HepG2 (cell line): Measurements from ENCODE around the gene PPME1. TPM values are rescaled to one million over a fixed set of nuclear protein-coding genes. Genes with fewer than 3 reads are reported as not detected.

Experiments
- ATF6 ChIP-seq: sonication (generic); formaldehyde crosslinking; conservative IDR thresholded peaks from 2 replicates; pipeline ENCODE4 v1.4.0; 2020; ENCODE audit warnings: missing genetic modification reagents
- ATRX ChIP-seq: sonication (generic); formaldehyde crosslinking; IDR thresholded peaks from 2 replicates; pipeline ENCODE4 v1.4.0; 2020; ENCODE audit warnings: missing genetic modification reagents, borderline replicate concordance
- BHLHE40 ChIP-seq: IDR thresholded peaks from 2 replicates; pipeline ENCODE4 v1.6.1; 2011; ENCODE audit warnings: low read length, improper control_type of control experiment
- DMAP1 ChIP-seq: IDR thresholded peaks from 2 replicates; pipeline ENCODE4 v1.6.1; 2016
- EHMT2 ChIP-seq: fragments of 200-600 bp; sonication (generic); IDR thresholded peaks from 2 replicates; pipeline ENCODE4 v1.7.0; 2017; ENCODE audit warnings: antibody characterized with exemption, low read depth, low read length, borderline replicate concordance
- GMEB2 ChIP-seq: IDR thresholded peaks from 2 replicates; pipeline ENCODE4 v1.6.1; 2016; ENCODE audit warnings: missing biosample characterization, missing genetic modification reagents, low read depth
- KDM3A ChIP-seq: IDR thresholded peaks from 2 replicates; pipeline ENCODE4 v1.6.1; 2018; ENCODE audit warnings: low read depth, missing compliant biosample characterization
- KLF9 ChIP-seq: IDR thresholded peaks from 2 replicates; pipeline ENCODE4 v1.6.1; 2016; ENCODE audit warnings: low read depth
- MAX ChIP-seq: IDR thresholded peaks from 2 replicates; pipeline ENCODE4 v1.6.1; 2012; ENCODE audit warnings: inconsistent platforms
- PAX8 ChIP-seq: sonication (generic); formaldehyde crosslinking; IDR thresholded peaks from 2 replicates; pipeline ENCODE4 v1.8.0; 2022; ENCODE audit warnings: mild to moderate bottlenecking, missing genetic modification reagents, borderline replicate concordance
- PCBP1 ChIP-seq: fragments of 200-400 bp; formaldehyde crosslinking; IDR thresholded peaks from 2 replicates; pipeline ENCODE4 v1.6.1; 2017; ENCODE audit warnings: mild to moderate bottlenecking, low read depth, low read length, borderline replicate concordance
- THAP8 ChIP-seq: sonication (generic); formaldehyde crosslinking; IDR thresholded peaks from 2 replicates; pipeline ENCODE4 v1.5.1; 2020; ENCODE audit warnings: missing genetic modification reagents, mild to moderate bottlenecking, borderline replicate concordance
- ZBTB7B ChIP-seq: sonication (generic); formaldehyde crosslinking; IDR thresholded peaks from 2 replicates; pipeline ENCODE4 v1.4.0; 2020; ENCODE audit warnings: missing genetic modification reagents
- ZFP90 ChIP-seq: sonication (generic); formaldehyde crosslinking; IDR thresholded peaks from 2 replicates; pipeline ENCODE4 v1.8.0; 2022; ENCODE audit warnings: missing genetic modification reagents, mild to moderate bottlenecking, inconsistent platforms, borderline replicate concordance
- ZNF367 ChIP-seq: sonication (generic); formaldehyde crosslinking; IDR thresholded peaks from 2 replicates; pipeline ENCODE4 v1.4.0; 2020; ENCODE audit warnings: missing genetic modification reagents, borderline replicate concordance
- ZNF572 ChIP-seq: sonication (generic); formaldehyde crosslinking; IDR thresholded peaks from 2 replicates; pipeline ENCODE4 v1.5.1; 2020; ENCODE audit warnings: mild to moderate bottlenecking, missing genetic modification reagents
- ZNF574 ChIP-seq: sonication (generic); formaldehyde crosslinking; IDR thresholded peaks from 2 replicates; pipeline ENCODE4 v1.4.0; 2020; ENCODE audit warnings: missing genetic modification reagents
- polyA plus RNA-seq, 8 experiments: library from polyadenylated mRNA; depleted of rRNA in 3 of 8; stranded (reverse) in 7 of 8; unstranded in 1 of 8; fragments of >200 nt; fragmentation: Illumina TruSeq in 4 of 8; extraction: Trizol in 4 of 8; gene quantifications; 2 replicates each; pipeline versions ENCODE4 v1.2.1 to v1.2.3, GENCODE V29; 2011 to 2016; ENCODE audit warnings: low read depth in 4 of 8, missing spikeins in 1 of 8, mixed read lengths in 1 of 8; ENCODE audit not compliant: insufficient read depth in 1 of 8
- total RNA-seq, 5 experiments: library from RNA; depleted of rRNA; stranded (reverse); fragments of >200 nt; fragmentation: Illumina TruSeq; extraction: Trizol; gene quantifications; 2 replicates each; pipeline ENCODE4 v1.2.3, GENCODE V29; 2016; ENCODE audit warnings: low read depth in 1 of 5

PPME1 gene
- total and polyA plus RNA-seq, 2 of the 13 experiments (the other 11 are each of a cell fraction or from before 2014, with no cell fraction given): 31.3 to 56.0 TPM

GRCh38 chr11:74170694-74171629, at the start of gene PPME1, which contains the start of gene C2CD3 (continued):
- TF ChIP-seq ZNF574 (CRISPR knock-in tag): peak; percentile 91
- peak; percentile 39; the same call in 1 of the 2 replicates for TF ChIP-seq KLF9
- TF ChIP-seq ZBTB7B (CRISPR knock-in tag): peak; percentile 60; the same call in 1 of the 2 replicates
- no peak for TF ChIP-seq ATF6 (CRISPR knock-in tag)
- no peak for TF ChIP-seq ATRX (CRISPR knock-in tag)
- TF ChIP-seq BHLHE40: no peak
- TF ChIP-seq THAP8 (CRISPR knock-in tag): no peak
- peak; percentile 70; the same call in 1 of the 2 replicates for TF ChIP-seq ZNF572
- TF ChIP-seq PAX8 (CRISPR knock-in tag): no peak
- TF ChIP-seq GMEB2 (CRISPR knock-in tag): no peak
- no peak for TF ChIP-seq ZNF367 (CRISPR knock-in tag)
- no peak for TF ChIP-seq PCBP1
- peak; percentile 49; the same call in 1 of the 2 replicates for TF ChIP-seq EHMT2
- 0 out of 2 replicates have a peak, but pooled peaks have one; percentile 24 for TF ChIP-seq KDM3A (CRISPR knock-in tag)
- peak; percentile 90 for TF ChIP-seq MAX
- TF ChIP-seq DMAP1: peak; percentile 80; the same call in 1 of the 2 replicates
- TF ChIP-seq ZFP90: peak; percentile 94; the same call in 1 of the 2 replicates
